Kidney epithelial cell (primary cell): Measurements from ENCODE around the gene MYL6B. TPM values are rescaled to one million over a fixed set of nuclear protein-coding genes. Genes with fewer than 3 reads are reported as not detected.

Source experiments
- DNase-seq: peaks from one replicate; pipeline ENCODE4 v3.0.0-alpha.2; 2010; ENCODE audit warnings: low read depth
- H3K27me3 ChIP-seq: 2 replicates; pipeline ENCODE4 v1.6.0; 2011; ENCODE audit warnings: low read length; ENCODE audit not compliant: control insufficient read depth, insufficient read depth
- H3K36me3 ChIP-seq: 2 replicates; pipeline ENCODE4 v1.5.1; 2011; ENCODE audit warnings: low read length; ENCODE audit not compliant: control insufficient read depth, insufficient read depth
- H3K4me3 ChIP-seq: 2 replicates; pipeline ENCODE4 v1.5.1; 2011; ENCODE audit warnings: low read depth, mild to moderate bottlenecking, control low read depth, low read length
- CTCF ChIP-seq: IDR thresholded peaks from 2 replicates; pipeline ENCODE4 v1.5.1; 2011; ENCODE audit warnings: mild to moderate bottlenecking, moderate library complexity, low read length, control low read depth, inconsistent platforms; ENCODE audit not compliant: insufficient read depth, poor library complexity, severe bottlenecking
- total RNA-seq: library from RNA; depleted of rRNA; stranded (reverse); fragments of >200 nt; gene quantifications from 2 replicates; pipeline ENCODE4 v1.2.3, GENCODE V29; 2015

Gene MYL6B
- total RNA-seq, 1 donor from 2014 or later, result 107 TPM

GRCh38 chr12:56120158-56120846 is 32.1 kb upstream of the MYL6B start:
- Histone ChIP-seq H3K27me3 (no peaks in the 10 kb centered on the region), H3K36me3 (peaks cover 2% of the 10 kb centered on the region), H3K4me3 (no peak overlapping the region)
- TF ChIP-seq CTCF, result no peak
- no peak for DNase-seq

- peaks cover 2% of the 10 kb centered on the region for H3K36me3 ChIP-seq
- DNase-seq, result no peak
- no peak overlapping the region for H3K4me3 ChIP-seq
- no peak for TF ChIP-seq CTCF
- H3K27me3 ChIP-seq, result no peaks in the 10 kb centered on the region
Measured at GRCh38 chr12:56121204-56121870, 31.1 kb upstream of the MYL6B start.

GRCh38 chr12:56122637-56123036 is 29.8 kb upstream of the MYL6B start:
- peaks cover 2% of the 10 kb centered on the region for H3K36me3 ChIP-seq
- no peak overlapping the region for H3K4me3 ChIP-seq
- no peak for TF ChIP-seq CTCF
- H3K27me3 ChIP-seq, result no peaks in the 10 kb centered on the region
- no peak for DNase-seq

GRCh38 chr12:56124133-56124532 is 28.3 kb upstream of the MYL6B start:
- TF ChIP-seq CTCF, result no peak
- no peak overlapping the region for H3K4me3 ChIP-seq
- peaks cover 2% of the 10 kb centered on the region for H3K36me3 ChIP-seq
- DNase-seq, result no peak
- H3K27me3 ChIP-seq, result no peaks in the 10 kb centered on the region

- no peaks in the 10 kb centered on the region for H3K27me3 ChIP-seq
- no peak for DNase-seq
- H3K36me3 ChIP-seq, result peaks cover 1% of the 10 kb centered on the region
- no peak for TF ChIP-seq CTCF
- H3K4me3 ChIP-seq, result no peak overlapping the region
Measured at GRCh38 chr12:56126732-56127239, 25.6 kb upstream of the MYL6B start.

GRCh38 chr12:56127485-56127887 is 24.9 kb upstream of the MYL6B start:
- H3K36me3 ChIP-seq, result peaks cover 3% of the 10 kb centered on the region
- TF ChIP-seq CTCF, result no peak
- no peaks in the 10 kb centered on the region for H3K27me3 ChIP-seq
- peak overlapping the region; percentile 43 for H3K4me3 ChIP-seq
- DNase-seq, result no peak
